GM18526 (cell line): ENCODE measurements around the gene PTPRG.

Experiments used
- POLR2A ChIP-seq: IDR thresholded peaks from 3 replicates; pipeline ENCODE4 v1.6.1; 2011; ENCODE audit not compliant: insufficient read length; ENCODE audit errors: extremely low read depth

Gene PTPRG

GRCh38 chr3:61575893-61576292, 14.5 kb downstream of the PTPRG start:
- TF ChIP-seq POLR2A = no peak

- TF ChIP-seq POLR2A = no peak
Measured at GRCh38 chr3:61577760-61578159, 16.4 kb downstream of the PTPRG start.

- TF ChIP-seq POLR2A = no peak
Measured at GRCh38 chr3:61578667-61579367, 17.4 kb downstream of the PTPRG start.

- TF ChIP-seq POLR2A = no peak
Measured at GRCh38 chr3:61579685-61580084, 18.3 kb downstream of the PTPRG start.

GRCh38 chr3:61580982-61581643, 19.7 kb downstream of the PTPRG start:
- TF ChIP-seq POLR2A = no peak

- no peak for TF ChIP-seq POLR2A
Measured at GRCh38 chr3:61582287-61582686, 20.9 kb downstream of the PTPRG start.

GRCh38 chr3:61582846-61583245, 21.5 kb downstream of the PTPRG start:
- TF ChIP-seq POLR2A = no peak

GRCh38 chr3:61583890-61584875, 22.8 kb downstream of the PTPRG start:
- no peak for TF ChIP-seq POLR2A

- TF ChIP-seq POLR2A = no peak
Measured at GRCh38 chr3:61589856-61590255, 28.5 kb downstream of the PTPRG start.

- TF ChIP-seq POLR2A = no peak
Measured at GRCh38 chr3:61591300-61591699, 29.9 kb downstream of the PTPRG start.

- no peak for TF ChIP-seq POLR2A
Measured at GRCh38 chr3:61593446-61594029, 32.2 kb downstream of the PTPRG start.

GRCh38 chr3:61594144-61594963, 33.0 kb downstream of the PTPRG start:
- TF ChIP-seq POLR2A = no peak

- TF ChIP-seq POLR2A = no peak
Measured at GRCh38 chr3:61594964-61595285, 33.6 kb downstream of the PTPRG start.

- no peak for TF ChIP-seq POLR2A
Measured at GRCh38 chr3:61595288-61595687, 33.9 kb downstream of the PTPRG start.

GRCh38 chr3:61595826-61596225, 34.5 kb downstream of the PTPRG start:
- no peak for TF ChIP-seq POLR2A
